Smooth muscle cell (in vitro differentiated cells): Measurements from ENCODE around the gene ABI1. TPM values are rescaled to one million over a fixed set of nuclear protein-coding genes. Genes with fewer than 3 reads are reported as not detected.

Experiments used
- DNase-seq: peaks from one replicate; lab custom pipeline; 2025; ENCODE audit not compliant: unreplicated experiment; lab: John Stamatoyannopoulos, UW
- H2AFZ ChIP-seq: fragments of 200-600 bp; sonication (generic); 2 replicates; pipeline ENCODE4 v1.6.0; 2016; ENCODE audit warnings: antibody characterized with exemption, low read depth, mild to moderate bottlenecking
- H3F3A ChIP-seq: fragments of 200-600 bp; sonication (generic); 2 replicates; pipeline ENCODE4 v1.6.0; 2017; ENCODE audit warnings: antibody characterized with exemption, low read depth
- H3K27ac ChIP-seq: fragments of 200-600 bp; sonication (generic); 2 replicates; pipeline ENCODE4 v1.5.1; 2016; ENCODE audit warnings: low read depth, mild to moderate bottlenecking
- H3K27me3 ChIP-seq: fragments of 200-600 bp; sonication (generic); 2 replicates; pipeline ENCODE4 v1.6.1; 2016; ENCODE audit warnings: low read depth, mild to moderate bottlenecking
- H3K36me3 ChIP-seq: fragments of 200-600 bp; sonication (generic); 2 replicates; pipeline ENCODE4 v1.5.1; 2016; ENCODE audit warnings: low read depth
- H3K4me1 ChIP-seq: fragments of 200-600 bp; sonication (generic); 2 replicates; pipeline ENCODE4 v1.5.1; 2016; ENCODE audit warnings: low read depth
- H3K4me2 ChIP-seq: fragments of 200-600 bp; sonication (generic); 2 replicates; pipeline ENCODE4 v1.6.0; 2016; ENCODE audit warnings: mild to moderate bottlenecking
- H3K4me3 ChIP-seq: fragments of 200-600 bp; sonication (generic); 2 replicates; pipeline ENCODE4 v1.5.1; 2016; ENCODE audit warnings: mild to moderate bottlenecking
- H3K79me2 ChIP-seq: fragments of 200-600 bp; sonication (generic); 2 replicates; pipeline ENCODE4 v1.6.0; 2016; ENCODE audit warnings: low read depth, mild to moderate bottlenecking
- H3K9ac ChIP-seq: fragments of 200-600 bp; sonication (generic); 2 replicates; pipeline ENCODE4 v1.6.0; 2016; ENCODE audit warnings: low read depth
- H3K9me3 ChIP-seq: fragments of 200-600 bp; sonication (generic); replicated peaks from 2 replicates; pipeline ENCODE4 v1.5.1; 2016; ENCODE audit warnings: low read depth
- H4K20me1 ChIP-seq: fragments of 200-600 bp; sonication (generic); 2 replicates; pipeline ENCODE4 v1.6.0; 2016; ENCODE audit warnings: low read depth
- CTCF ChIP-seq: fragments of 200-600 bp; sonication (generic); IDR thresholded peaks from 2 replicates; pipeline ENCODE4 v1.5.1; 2017; ENCODE audit warnings: borderline replicate concordance, mild to moderate bottlenecking, antibody characterized with exemption; ENCODE audit not compliant: insufficient read depth, poor library complexity, severe bottlenecking
- WGBS: methylation state at CpG from one replicate; pipeline ENCODE4 v1.1.7; 2016; ENCODE audit warnings: low lambda C conversion rate; 5-methylcytosine and 5-hydroxymethylcytosine counted together
- polyA plus RNA-seq: library from polyadenylated mRNA; unstranded; fragments of >200 nt; fragmentation: Nextera tagmentation; extraction: Ambion mirVana; gene quantifications from 2 replicates; pipeline ENCODE4 v1.2.1, GENCODE V29; 2016
- total RNA-seq: library from RNA; depleted of rRNA; stranded (reverse); fragments of >200 nt; gene quantifications from 2 replicates; pipeline ENCODE4 v1.2.3, GENCODE V29; 2014

Gene ABI1
- total and polyA plus RNA-seq, 2 experiments from 2014 or later: 40.3 to 51.4 TPM

GRCh38 chr10:26698909-26699308 is 161.8 kb downstream of the ABI1 start:
- Histone ChIP-seq H3K27me3 (no peaks in the 10 kb centered on the region), H3K4me2 (peak overlapping the region; percentile 92), H4K20me1 (no peaks in the 10 kb centered on the region), H3K27ac (no peak overlapping the region), H2AFZ (no peak overlapping the region), H3K9me3 (no peaks in the 10 kb centered on the region), H3K4me1 (peaks cover 13% of the 10 kb centered on the region), H3K4me3 (peak overlapping the region; percentile 92), H3K36me3 (no peaks in the 10 kb centered on the region), H3K79me2 (peaks cover 43% of the 10 kb centered on the region), H3F3A (peaks cover 6% of the 10 kb centered on the region), H3K9ac (no peak overlapping the region)
- TF ChIP-seq CTCF: no peak
- 90% methylated on average over 2 of the region's 2 CpGs for WGBS
- no peak for DNase-seq

- no peaks in the 10 kb centered on the region for H3K9me3 ChIP-seq
- no peak for TF ChIP-seq CTCF
- no peaks in the 10 kb centered on the region for H3K36me3 ChIP-seq
- H3K4me3 ChIP-seq: peak overlapping the region; percentile 92
- H4K20me1 ChIP-seq: no peaks in the 10 kb centered on the region
- WGBS: 3% methylated on average over 31 of the region's 42 CpGs
- peak overlapping the region; percentile 99 for H2AFZ ChIP-seq
- no peak overlapping the region for H3K27ac ChIP-seq
- H3F3A ChIP-seq: peaks cover 6% of the 10 kb centered on the region
- DNase-seq: no peak
- peak overlapping the region; percentile 19 for H3K9ac ChIP-seq
- H3K27me3 ChIP-seq: no peaks in the 10 kb centered on the region
- H3K4me2 ChIP-seq: peak overlapping the region; percentile 92
- H3K79me2 ChIP-seq: peaks cover 42% of the 10 kb centered on the region
- H3K4me1 ChIP-seq: peaks cover 13% of the 10 kb centered on the region
Measured at GRCh38 chr10:26697922-26698608, 162.7 kb downstream of the ABI1 start.

- DNase-seq: peak; percentile 63
- Histone ChIP-seq H2AFZ (peak within 1 kb of the TSS; percentile 99), H3K4me1 (peaks cover 13% of the 10 kb centered on the region), H3K4me3 (peak within 1 kb of the TSS; percentile 92), H3K9ac (peak within 1 kb of the TSS; percentile 75), H3K4me2 (peak within 1 kb of the TSS; percentile 92), H4K20me1 (no peaks in the 10 kb centered on the region), H3K27ac (peak within 1 kb of the TSS; percentile 43), H3K9me3 (no peaks in the 10 kb centered on the region), H3K79me2 (peaks cover 38% of the 10 kb centered on the region), H3K36me3 (no peaks in the 10 kb centered on the region), H3K27me3 (no peaks in the 10 kb centered on the region), H3F3A (peaks cover 6% of the 10 kb centered on the region)
- 2% methylated on average over 69 of the region's 82 CpGs for WGBS
- no peak for TF ChIP-seq CTCF
Measured at GRCh38 chr10:26697163-26697921, 163.4 kb downstream of the ABI1 start, which contains the start of gene PDSS1. Gene PDSS1, plus strand, starts transcription at chr10:26697701. Its CDS starts 11 bp downstream, at chr10:26697712.
